ENCODE results near the gene IKBKE. TPM values are rescaled to one million over a fixed set of nuclear protein-coding genes. Genes with fewer than 3 reads are reported as not detected.

Gene IKBKE
- total RNA-seq, 1 experiment from 2014 or later: 12.6 TPM

DNA sequence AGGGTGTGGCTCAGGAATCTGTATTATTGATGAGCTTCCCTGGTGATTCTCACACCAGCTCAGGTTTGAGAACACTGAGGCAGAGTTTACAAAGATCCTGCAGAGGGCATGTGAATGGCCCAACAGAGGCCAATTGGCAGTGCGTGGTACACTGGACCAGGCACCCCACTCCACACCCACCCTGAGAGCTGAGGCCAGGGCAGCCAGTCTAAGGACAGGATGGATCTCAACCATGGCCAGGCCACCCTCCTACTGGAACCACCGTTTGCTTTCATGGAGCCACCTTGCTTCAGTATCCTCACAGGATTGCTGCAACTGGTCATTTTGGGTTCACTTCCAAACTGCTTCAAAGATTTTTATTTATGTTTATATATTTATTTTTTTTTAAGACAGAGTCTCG, 29.8 kb downstream of the IKBKE start:
- Histone ChIP-seq H3K4me3 (no peak overlapping the region), H3K36me3 (no peaks in the 10 kb centered on the region), H3K27me3 (replicated peaks) (no peaks in the 10 kb centered on the region), H3K27ac (no peak overlapping the region), H3K4me1 (replicated peaks) (peaks cover 59% of the 10 kb centered on the region), H3K9me3 (replicated peaks) (no peaks in the 10 kb centered on the region)
- no peak for DNase-seq (ENCODE audit: low read depth in 1 of 2, low spot score in 2 of 2)

DNA sequence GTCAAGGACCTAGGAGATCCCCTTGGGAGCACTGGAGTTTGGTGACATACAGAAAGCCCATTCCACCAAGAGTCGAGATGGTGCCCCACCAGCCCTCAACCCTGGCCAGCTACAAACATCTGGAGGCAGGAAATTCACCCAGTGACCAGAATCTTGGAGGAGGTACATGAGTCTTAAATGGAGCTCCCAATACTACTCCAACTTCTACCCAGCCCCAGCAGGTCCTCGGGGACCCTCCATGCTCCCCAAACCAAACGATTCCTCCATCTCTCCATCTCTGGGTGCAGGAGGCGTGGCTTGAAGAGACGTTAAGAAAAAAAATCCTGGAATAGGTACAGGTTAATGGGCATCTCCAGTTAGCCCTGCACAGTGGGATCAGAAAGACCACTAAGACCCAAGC, 31.6 kb downstream of the IKBKE start:
- no peak for DNase-seq (ENCODE audit: low read depth in 1 of 2, low spot score in 2 of 2)
- Histone ChIP-seq H3K9me3 (replicated peaks) (no peaks in the 10 kb centered on the region), H3K4me3 (no peak overlapping the region), H3K27ac (peak overlapping the region; percentile 91), H3K27me3 (replicated peaks) (no peaks in the 10 kb centered on the region), H3K4me1 (replicated peaks) (peaks cover 70% of the 10 kb centered on the region), H3K36me3 (no peaks in the 10 kb centered on the region)

DNA sequence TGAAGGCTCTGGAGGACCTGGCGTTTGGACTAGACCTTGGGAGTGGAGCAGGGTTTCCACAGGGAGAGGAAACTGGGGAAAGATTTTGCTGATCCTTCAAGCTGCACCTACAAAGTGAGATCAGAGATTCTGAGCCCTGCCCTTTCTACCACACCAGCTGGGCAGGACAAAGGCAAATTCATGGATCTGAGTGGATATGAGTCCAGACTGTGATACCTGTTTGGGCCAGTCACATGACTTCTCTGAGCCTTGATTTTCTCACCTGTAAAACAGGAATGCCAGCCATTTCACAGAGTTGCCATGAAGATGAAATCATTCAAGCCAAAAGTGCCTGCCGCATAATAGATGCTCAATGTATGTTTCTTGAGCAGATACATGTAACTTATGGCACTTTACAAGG, 32.1 kb downstream of the IKBKE start:
- H3K9me3 ChIP-seq (replicated peaks): no peaks in the 10 kb centered on the region
- no peak overlapping the region for H3K4me3 ChIP-seq
- no peaks in the 10 kb centered on the region for H3K36me3 ChIP-seq
- DNase-seq (ENCODE audit: low read depth in 1 of 2, low spot score in 2 of 2): no peak
- H3K4me1 ChIP-seq (replicated peaks): peaks cover 74% of the 10 kb centered on the region
- H3K27ac ChIP-seq: no peak overlapping the region
- no peaks in the 10 kb centered on the region for H3K27me3 ChIP-seq (replicated peaks)

DNA sequence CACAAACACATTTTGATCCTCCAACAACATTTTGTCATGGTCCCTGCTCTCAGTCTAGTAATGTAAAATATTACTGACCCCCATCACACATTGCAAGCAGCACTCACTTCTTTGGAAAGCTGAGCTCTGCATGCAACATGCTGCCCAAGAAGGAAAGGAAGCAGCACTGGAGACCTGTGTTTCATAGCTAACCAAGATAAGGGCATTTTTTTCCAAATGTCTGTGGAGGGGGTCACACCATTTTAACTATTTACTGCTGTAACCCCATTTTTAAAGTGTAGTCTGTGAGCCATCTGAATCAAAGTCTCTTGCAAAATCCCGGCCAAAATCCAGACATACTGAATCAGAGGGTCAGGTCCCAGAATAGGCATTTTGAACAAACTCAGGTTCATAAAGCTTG, 32.5 kb downstream of the IKBKE start:
- no peak overlapping the region for H3K4me3 ChIP-seq
- DNase-seq (ENCODE audit: low read depth in 1 of 2, low spot score in 2 of 2): no peak
- H3K27ac ChIP-seq: no peak overlapping the region
- no peaks in the 10 kb centered on the region for H3K36me3 ChIP-seq
- peaks cover 77% of the 10 kb centered on the region for H3K4me1 ChIP-seq (replicated peaks)
- no peaks in the 10 kb centered on the region for H3K9me3 ChIP-seq (replicated peaks)
- no peaks in the 10 kb centered on the region for H3K27me3 ChIP-seq (replicated peaks)

DNA sequence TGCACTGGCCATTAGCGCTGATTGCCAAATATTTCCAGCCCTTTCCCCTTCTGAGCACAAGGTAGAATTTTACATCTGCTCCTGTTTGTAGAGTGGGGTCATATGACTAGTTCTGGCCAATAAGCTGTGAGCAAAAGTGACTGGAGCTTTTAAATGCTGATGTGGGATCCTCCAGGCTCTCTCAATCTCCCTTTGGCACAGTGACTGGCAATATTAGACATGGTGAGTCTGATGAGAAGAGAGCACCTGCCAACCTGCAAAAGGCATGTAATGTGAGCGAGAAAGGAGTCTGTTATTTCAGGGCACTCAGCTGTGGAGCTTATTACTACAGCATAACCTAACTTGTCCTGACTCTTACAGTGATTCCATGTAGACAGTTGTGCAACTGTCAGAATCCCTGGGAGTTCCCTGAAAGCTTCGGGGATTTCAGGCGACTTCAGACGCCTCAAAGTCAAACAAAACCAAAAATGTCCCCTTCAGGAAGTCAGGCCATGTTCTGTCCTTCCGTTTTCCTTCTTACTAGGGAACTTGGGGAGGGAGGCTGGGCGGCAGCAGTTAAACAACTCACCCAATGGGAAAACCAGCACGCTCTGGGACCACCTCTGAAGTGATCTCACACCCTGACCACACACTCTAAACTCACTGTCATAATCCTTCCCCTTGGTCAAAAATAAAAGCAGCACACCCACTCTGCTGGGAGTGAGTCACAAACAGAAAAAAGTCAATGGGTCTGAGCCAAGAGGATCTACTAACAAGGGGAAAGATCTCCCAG, 33.5 kb downstream of the IKBKE start:
- no peaks in the 10 kb centered on the region for H3K36me3 ChIP-seq
- H3K27me3 ChIP-seq (replicated peaks): no peaks in the 10 kb centered on the region
- no peak overlapping the region for H3K4me3 ChIP-seq
- H3K27ac ChIP-seq: peak overlapping the region; percentile 84
- H3K4me1 ChIP-seq (replicated peaks): peaks cover 82% of the 10 kb centered on the region
- DNase-seq (ENCODE audit: low read depth in 1 of 2, low spot score in 2 of 2): peak; percentile 96 to 99
- no peaks in the 10 kb centered on the region for H3K9me3 ChIP-seq (replicated peaks)

DNA sequence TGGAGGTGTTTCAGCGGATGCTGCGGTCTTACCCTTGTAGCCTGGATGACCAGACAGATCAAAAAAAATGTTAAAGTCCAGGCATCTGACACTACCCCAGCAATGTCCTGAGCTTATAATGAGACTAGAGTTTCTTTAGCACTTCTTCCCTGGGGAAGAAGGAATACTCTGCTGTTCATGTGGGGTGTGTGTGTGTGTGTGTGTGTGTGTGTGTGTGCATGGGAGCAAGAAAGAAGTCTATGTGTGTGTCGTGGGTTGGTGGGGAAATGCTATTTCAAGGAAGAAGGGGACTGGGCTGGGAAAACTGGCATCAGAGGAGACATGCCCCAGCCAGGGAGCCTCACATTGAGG, 34.1 kb downstream of the IKBKE start:
- no peak for DNase-seq (ENCODE audit: low read depth in 1 of 2, low spot score in 2 of 2)
- no peak overlapping the region for H3K4me3 ChIP-seq
- H3K27me3 ChIP-seq (replicated peaks): no peaks in the 10 kb centered on the region
- peaks cover 85% of the 10 kb centered on the region for H3K4me1 ChIP-seq (replicated peaks)
- H3K27ac ChIP-seq: peak overlapping the region; percentile 24
- H3K9me3 ChIP-seq (replicated peaks): no peaks in the 10 kb centered on the region
- H3K36me3 ChIP-seq: no peaks in the 10 kb centered on the region

DNA sequence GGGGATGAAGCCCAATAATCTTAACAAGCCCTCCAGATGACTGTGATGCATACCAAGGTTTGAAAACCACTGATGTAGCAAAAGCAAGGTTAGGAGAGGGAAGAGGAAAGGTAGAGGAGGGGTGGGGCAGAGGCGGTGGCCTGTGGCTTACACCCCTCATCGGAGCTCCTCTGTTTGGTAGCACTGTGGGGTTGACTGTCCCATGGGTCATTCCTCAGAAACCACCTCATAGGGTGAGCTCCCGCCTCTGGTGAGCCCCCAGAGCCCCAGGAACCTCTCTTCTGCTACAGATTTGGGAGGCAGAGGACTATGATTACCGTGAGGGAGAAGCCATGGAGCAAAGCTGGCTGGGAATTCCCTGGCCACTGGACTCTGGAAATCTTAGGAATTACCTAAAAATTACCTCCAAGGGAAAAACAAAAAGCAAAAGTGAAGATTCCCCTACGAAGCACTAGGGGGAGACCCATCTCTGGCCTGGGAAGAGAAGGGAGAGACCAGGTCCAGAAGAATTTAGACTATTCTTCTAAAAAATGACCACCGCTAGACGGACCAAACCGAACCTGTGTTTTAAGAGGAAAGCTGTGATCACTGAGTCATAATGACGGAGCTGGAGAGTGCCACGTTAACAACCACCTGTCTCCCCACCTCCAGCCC, 35.6 kb downstream of the IKBKE start:
- no peak overlapping the region for H3K27ac ChIP-seq
- no peak for DNase-seq (ENCODE audit: low read depth in 1 of 2, low spot score in 2 of 2)
- no peaks in the 10 kb centered on the region for H3K36me3 ChIP-seq
- peaks cover 74% of the 10 kb centered on the region for H3K4me1 ChIP-seq (replicated peaks)
- no peaks in the 10 kb centered on the region for H3K27me3 ChIP-seq (replicated peaks)
- no peaks in the 10 kb centered on the region for H3K9me3 ChIP-seq (replicated peaks)
- no peak overlapping the region for H3K4me3 ChIP-seq

DNA sequence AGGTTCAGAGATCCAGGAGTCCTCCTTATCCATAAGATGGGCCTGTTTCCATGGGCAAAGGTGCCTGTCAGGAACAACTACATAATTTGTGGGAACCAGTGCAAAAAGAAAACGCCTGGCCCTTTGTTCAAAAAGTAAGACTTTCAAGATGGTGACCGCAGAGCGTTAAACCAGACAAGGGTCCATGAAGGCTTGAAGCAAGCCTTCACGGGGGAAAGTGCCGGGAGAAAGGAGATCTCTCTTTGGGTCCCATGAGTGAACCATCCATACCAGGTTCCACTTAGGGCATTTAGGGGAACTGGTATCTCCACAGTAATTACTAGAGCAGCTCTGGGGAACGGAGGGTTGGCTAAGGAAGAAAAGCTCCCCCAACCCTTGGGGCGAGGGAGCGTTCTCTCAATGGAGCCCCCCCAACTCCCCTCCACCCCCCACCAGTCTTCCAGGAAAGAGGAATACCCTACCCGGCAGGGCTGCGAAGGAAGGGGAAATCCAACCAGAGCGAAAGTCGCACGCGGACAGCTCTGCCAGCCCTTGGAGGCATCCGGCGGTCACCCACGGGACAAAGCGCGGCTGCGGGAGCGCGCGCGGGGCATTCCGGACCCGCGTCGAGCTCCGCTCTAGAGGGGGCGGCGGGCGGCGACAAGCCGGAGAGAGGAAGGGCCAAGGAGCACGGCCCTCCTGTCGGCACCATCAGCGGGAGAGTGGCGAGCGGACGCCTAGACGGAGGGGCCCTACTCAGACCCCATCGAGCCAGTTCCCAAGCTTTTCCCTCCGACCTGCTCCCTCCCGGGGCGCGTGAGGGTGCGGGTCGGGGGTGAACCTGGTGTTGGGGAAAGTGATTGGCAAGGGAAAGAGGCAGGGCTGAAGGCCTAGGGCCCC, 36.4 kb downstream of the IKBKE start:
- H3K4me1 ChIP-seq (replicated peaks): peaks cover 67% of the 10 kb centered on the region

DNA sequence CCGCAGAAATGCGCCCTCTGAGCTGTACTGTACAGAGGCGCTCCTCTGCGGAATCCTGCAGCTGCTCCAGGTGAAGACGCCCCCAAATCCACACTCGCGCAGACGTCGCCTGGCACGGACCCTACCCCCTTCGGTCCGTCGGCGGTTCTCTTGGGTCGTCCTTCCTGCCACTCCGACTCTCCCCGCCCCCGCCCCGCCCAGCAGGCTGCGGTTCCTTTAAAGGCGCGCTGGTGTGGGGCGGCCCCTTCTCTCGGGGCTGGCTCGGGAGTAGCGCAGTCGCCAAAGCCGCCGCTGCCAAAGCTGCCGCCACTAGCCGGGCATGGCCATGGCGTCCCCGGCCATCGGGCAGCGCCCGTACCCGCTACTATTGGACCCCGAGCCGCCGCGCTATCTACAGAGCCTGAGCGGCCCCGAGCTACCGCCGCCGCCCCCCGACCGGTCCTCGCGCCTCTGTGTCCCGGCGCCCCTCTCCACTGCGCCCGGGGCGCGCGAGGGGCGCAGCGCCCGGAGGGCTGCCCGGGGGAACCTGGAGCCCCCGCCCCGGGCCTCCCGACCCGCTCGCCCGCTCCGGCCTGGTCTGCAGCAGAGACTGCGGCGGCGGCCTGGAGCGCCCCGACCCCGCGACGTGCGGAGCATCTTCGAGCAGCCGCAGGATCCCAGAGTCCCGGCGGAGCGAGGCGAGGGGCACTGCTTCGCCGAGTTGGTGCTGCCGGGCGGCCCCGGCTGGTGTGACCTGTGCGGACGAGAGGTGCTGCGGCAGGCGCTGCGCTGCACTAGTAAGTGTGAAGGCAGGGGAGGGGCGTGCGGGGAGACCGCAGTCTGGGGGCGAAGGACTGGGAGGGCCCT, 37.2 kb downstream of the IKBKE start, which contains the start of gene RASSF5:
RASSF5 (plus strand) TSS at position 248 of the 846 bp plus-strand sequence; CDS start at position 320, 72 bp downstream.
- H3K27me3 ChIP-seq (replicated peaks): no peaks in the 10 kb centered on the region
- no peaks in the 10 kb centered on the region for H3K9me3 ChIP-seq (replicated peaks)
- H3K36me3 ChIP-seq: no peaks in the 10 kb centered on the region
- no peak within 1 kb of the TSS for H3K27ac ChIP-seq
- DNase-seq (ENCODE audit: low read depth in 1 of 2, low spot score in 2 of 2): peak; percentile 81 to 83
- peak within 1 kb of the TSS; percentile 60 for H3K4me3 ChIP-seq
- peaks cover 67% of the 10 kb centered on the region for H3K4me1 ChIP-seq (replicated peaks)

More for the DNA sequence above, 36.4 kb downstream of the IKBKE start:
- Histone ChIP-seq H3K27ac (no peak overlapping the region), H3K9me3 (replicated peaks) (no peaks in the 10 kb centered on the region), H3K27me3 (replicated peaks) (no peaks in the 10 kb centered on the region), H3K36me3 (no peaks in the 10 kb centered on the region), H3K4me3 (peak overlapping the region; percentile 60)
- no peak for DNase-seq (ENCODE audit: low read depth in 1 of 2, low spot score in 2 of 2)

DNA sequence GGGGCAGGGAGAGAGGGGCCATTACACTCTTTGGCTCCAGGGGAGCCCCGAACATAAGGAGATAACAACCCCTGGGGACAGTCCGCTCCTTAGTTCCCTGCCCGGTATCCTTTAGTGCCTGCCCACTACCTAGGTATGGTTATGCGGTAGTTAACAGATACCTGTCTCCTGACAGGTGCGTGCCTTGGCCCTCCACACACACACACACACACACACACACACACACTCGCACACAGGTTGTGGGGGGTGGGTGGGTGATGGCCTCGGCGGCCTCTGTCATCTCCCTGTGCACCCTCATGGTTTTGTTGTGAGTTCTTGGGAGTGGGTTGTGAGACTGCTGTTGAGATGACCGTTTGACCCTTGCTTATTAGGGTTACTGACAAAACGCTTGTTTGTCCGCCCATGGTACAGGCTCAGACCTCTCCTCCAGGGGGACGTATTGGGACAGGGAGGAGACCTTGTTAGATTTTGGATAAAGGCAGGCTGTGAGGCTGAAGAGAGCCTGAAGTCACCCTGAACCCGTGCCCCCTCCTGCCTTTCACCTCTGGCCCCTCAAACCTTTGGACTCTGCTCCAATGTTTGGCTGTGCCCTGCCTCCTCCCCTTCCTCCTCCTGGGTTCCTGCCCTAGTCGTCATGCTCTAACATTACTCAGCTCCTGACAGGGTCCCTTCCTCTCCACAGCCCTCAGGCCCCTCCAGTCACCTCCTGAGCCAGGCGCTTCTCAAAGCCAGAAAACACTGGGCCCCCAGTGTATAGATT, 38.0 kb downstream of the IKBKE start:
- Histone ChIP-seq H3K9me3 (replicated peaks) (no peaks in the 10 kb centered on the region), H3K36me3 (no peaks in the 10 kb centered on the region), H3K4me3 (peak overlapping the region; percentile 60), H3K27me3 (replicated peaks) (no peaks in the 10 kb centered on the region), H3K27ac (no peak overlapping the region), H3K4me1 (replicated peaks) (peaks cover 67% of the 10 kb centered on the region)
- DNase-seq (ENCODE audit: low read depth in 1 of 2, low spot score in 2 of 2): no peak

DNA sequence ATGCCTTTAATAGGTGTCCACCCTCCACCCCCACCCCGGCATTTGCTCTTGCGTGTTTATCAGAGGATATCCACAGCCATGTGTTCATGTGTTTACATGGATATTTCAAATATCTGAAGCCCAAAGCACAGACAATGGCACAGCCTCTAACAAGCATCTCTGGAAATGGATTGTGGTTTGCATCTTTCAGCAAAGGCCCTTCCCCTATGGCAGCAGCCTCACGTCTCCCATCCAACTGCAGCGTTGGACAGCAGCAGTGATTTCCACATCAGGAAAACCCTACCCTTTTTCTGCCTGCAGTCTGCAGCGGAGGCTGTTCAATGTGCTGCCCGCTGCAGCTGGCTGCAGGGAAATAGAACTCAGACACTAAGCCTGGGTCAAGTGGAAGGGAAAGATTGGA, 38.7 kb downstream of the IKBKE start:
- Histone ChIP-seq H3K4me3 (no peak overlapping the region), H3K4me1 (replicated peaks) (peaks cover 67% of the 10 kb centered on the region), H3K36me3 (no peaks in the 10 kb centered on the region), H3K9me3 (replicated peaks) (no peaks in the 10 kb centered on the region), H3K27ac (no peak overlapping the region), H3K27me3 (replicated peaks) (no peaks in the 10 kb centered on the region)
- DNase-seq (ENCODE audit: low read depth in 1 of 2, low spot score in 2 of 2): peak in 1 of 2 experiments; percentile 57

DNA sequence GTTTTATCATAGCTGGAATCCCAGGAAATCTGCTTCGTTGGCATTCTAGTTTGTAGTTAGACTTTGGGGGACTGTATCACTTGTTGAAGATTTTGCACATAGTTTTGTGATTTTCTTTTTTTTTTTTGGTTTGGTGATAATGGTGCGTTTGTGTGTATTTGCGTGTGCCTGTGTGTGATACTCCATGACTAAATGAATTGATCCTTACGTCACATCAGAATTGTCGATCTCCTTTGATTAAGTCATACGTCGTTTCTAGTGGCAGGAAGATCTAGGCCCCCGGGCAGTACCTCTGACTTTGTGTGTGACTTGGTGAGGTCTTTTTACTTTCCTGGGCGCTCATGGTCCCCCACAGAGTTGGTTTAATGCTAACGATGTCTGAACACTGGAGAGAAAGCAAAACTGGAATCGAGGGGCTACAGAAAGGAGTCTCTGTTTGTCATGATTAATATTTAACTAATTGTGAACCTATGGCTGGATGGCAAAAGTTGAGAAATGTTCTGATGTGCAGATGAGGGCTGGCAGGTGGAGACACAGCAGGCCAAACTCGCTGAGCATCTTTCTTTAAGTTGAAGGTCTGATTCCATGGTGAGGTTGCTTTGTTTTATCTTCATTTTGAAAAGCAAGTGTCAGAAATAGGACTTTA, 39.5 kb downstream of the IKBKE start:
- H3K27ac ChIP-seq: no peak overlapping the region

More for the DNA sequence above, 39.5 kb downstream of the IKBKE start:
- peaks cover 64% of the 10 kb centered on the region for H3K4me1 ChIP-seq (replicated peaks)
- DNase-seq (ENCODE audit: low read depth in 1 of 2, low spot score in 2 of 2): no peak
- H3K4me3 ChIP-seq: no peak overlapping the region
- no peaks in the 10 kb centered on the region for H3K9me3 ChIP-seq (replicated peaks)
- no peaks in the 10 kb centered on the region for H3K36me3 ChIP-seq
- no peaks in the 10 kb centered on the region for H3K27me3 ChIP-seq (replicated peaks)
